KG1 (cell line): ENCODE results near the gene BHLHA15.

ENCODE experiments used
- DNase-seq: peaks from one replicate; lab custom pipeline; 2025; lab: John Stamatoyannopoulos, UW

BHLHA15 gene

DNA sequence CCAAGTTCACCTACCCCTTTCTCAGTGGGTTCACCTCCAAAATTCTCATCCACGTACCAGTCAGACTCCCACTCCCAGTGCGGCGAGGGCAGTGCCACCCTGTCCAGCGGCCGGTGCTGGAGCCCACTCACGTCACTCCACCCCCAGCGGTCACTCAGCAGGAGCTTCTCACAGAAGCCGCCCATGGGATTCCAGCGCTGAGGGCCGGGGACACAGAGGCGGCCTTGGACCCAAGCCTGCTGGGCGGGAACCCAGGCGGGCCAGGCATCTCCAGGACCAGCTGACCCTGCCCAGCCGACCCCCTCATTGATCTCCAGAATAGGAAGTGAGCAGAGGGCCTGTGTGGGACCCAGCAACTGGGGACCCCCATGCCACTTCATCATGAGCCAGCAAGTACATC, 33.6 kb downstream of the BHLHA15 start:
- no peak for DNase-seq

DNA sequence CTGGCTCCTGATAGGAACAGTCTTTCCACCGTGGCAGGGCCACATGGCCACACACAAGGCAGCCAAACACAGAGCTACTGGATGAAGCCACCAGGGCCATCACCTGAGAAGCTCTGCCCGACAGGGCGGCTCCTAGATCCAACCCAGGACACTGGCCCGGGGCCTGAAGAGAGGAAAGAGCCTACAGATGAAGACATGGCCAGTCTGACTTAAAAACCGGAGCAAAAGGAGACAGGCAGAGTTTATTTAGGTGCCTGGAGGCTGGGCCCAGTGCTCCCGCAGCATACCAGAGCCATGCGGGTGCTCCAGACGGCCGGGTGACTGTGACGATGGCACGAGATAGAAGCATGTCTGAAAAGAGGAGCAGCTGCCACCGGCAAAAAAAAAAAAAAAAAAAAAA, 36.9 kb downstream of the BHLHA15 start:
- DNase-seq: no peak

DNA sequence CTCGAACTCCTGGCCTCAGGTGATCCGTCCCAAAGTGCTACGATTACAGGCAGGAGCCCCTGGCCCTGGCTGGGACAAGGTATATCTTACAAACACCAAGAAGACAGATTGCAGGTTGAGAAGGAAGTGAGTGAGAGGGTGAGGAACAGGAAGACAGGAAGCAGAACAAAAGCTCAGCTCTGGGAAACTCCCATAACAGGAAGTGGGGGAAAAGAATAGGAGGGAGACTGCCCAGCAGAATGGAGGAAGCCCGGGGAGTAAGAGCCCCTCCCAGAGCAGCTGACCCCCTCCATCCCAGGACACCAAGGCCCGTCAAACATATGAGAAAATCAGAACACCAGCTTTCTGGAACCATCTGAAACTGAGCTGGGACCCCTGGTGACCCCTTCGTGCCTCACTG, 37.9 kb downstream of the BHLHA15 start:
- DNase-seq: no peak

DNA sequence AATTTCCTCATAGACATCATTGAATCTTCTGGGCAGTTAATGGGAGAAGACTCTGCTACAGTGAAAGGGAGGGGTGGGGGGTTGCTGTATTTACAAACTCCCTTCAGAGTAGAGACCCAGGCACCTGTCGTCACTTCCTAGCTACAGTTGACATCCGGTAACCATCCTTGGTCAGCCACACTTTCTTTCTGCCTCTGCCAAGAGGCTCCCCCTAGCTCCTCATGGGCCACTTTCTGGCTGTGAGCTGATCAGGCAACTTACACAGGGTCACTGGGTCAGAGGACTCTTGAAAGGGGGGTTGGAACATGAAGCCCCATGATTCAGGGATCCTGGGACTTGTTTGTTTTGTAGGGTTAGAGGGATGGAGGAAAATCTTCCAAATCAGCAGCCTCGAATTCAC, 39.5 kb downstream of the BHLHA15 start:
- DNase-seq: no peak

DNA sequence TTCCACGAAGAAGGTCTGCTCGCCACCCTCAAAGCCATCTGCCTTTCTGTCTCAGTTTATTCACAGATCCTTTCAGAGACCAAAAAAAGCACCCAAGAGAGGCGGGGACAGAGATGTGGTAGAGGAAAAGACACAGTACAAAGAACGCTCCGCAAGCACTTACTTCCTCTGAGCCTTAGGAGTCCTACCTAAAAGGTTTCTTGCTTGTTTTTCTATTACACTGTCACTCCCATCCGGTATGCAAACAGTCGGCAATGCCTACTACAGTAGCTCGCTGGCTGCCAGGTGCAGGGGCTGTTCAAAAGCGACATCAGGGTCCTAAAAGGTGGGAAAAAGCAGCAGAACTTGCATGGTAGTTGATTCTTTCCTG, 40.0 kb downstream of the BHLHA15 start:
- no peak for DNase-seq

DNA sequence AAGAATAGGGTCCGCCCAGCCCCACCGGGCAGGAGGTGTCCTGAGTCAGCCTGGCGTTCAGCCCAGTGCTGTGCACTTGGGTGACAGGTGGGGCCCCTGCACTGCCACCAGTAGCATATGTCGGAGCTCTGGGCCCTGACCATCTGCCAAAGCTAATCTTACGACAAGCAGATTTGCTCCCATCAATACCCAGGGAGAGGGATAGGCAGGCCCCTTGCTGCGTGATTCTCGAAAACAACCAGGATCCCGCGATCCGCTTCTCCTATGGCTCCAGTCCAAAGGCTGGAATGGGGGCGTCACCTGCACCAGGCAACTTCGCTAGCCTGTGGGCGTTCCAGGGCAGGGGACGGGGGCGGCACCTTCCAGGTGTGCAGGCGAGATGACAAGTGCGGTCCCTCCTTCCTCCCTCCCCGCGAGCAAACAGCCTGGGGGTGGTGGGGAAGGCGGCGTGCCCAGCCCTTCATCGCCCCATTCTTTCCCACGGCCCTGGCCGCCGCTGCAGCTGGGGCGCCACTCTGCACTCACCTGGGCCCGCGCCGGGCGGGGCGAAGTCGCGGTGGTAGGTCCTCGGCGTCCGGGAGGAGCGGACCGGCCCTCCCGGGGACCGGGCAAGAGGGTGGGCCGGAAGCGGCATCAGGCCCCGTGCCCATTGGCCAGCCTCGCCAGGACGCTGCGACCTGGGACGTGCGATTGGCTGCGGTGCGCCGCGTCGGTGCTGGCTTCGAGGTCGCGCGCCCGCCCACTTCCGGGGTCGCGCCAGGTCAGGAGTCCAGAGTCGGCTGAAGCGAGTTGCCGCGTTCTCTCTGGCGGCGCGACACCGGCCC, 40.6 kb downstream of the BHLHA15 start, which contains the start of gene TECPR1:
Gene TECPR1 (minus strand): TSS at position 632 of the 824 bp plus-strand sequence. CDS start 6,086 bp downstream, outside the sequence.
- peak; percentile 15 for DNase-seq

DNA sequence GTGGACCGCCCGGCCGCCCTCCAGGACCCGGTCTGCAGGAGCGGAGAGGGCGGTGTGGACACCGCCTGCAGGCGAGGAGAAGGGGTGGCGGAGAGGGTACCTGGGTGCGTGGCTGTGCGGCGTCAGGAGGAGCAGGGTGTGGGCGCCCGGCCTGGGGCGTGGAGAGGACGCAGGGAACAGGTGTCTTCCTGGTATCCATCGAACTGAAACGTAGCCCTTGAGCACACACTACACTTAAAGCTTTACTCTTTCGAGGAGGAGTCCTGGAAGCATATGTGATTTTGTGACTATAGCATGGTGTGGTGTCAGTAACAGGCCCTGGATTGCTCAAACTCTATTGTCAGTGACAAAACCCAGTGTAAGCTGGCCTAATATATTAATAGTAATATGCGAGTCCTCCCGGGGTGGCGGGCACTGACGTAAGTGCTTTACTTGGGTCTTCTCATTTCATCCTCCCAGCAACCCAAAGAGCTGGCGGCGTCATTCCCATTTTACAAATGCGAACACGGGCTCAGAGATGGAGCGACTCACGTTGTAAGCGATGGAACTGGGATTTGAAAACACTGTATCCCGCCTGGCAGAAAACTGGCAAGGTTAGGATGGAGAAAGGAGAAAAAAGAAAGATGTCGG, 41.3 kb downstream of the BHLHA15 start:
- no peak for DNase-seq

DNA sequence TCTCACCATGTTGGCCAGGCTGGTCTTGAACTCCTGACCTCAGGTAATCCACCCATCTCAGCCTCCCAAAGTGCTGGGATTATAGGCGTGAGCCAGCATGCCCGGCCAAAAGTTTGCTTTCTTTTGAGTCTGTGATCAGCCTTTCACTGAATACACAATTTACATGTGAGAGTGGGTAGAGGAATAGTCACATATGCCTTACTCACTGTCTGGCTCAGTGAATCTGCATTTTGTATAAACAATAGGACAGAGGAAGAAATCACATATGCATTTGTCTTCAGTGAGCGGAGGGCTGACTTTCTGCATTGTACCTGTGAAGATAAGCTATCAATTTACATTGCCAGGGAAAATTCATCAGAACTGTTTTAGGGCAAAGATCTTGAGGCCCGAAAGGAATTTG, 43.3 kb downstream of the BHLHA15 start:
- DNase-seq: no peak

DNA sequence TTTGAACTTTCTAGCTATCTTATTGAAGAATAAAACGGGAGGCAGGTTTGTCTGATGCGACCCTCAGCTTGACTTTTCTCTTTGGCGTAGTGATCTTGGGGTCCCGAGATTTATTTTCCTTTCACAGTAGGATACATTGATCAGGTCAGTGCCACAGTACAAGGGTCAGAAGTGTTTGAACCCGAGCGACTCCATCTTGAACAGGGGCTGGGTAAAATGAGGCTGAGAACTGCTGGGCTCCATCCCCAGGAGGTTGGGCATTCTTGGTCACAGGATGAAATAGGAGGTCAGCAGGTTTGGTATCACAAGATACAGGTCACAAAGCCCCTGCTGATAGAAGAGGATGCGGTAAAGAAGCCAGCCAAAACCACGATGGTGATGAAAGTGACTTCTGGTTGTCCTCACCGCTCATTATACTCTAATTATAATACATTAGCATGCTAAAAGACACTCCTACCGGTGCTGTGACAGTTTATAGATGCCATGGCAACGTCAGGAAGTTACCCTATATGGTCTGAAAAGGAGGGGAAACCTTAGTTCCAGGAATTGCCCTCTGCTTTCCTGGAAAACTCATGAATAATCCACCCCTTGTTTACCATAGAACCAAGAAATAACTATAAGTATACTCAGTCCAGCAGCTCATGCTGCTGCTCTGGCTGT, 43.8 kb downstream of the BHLHA15 start:
- no peak for DNase-seq

DNA sequence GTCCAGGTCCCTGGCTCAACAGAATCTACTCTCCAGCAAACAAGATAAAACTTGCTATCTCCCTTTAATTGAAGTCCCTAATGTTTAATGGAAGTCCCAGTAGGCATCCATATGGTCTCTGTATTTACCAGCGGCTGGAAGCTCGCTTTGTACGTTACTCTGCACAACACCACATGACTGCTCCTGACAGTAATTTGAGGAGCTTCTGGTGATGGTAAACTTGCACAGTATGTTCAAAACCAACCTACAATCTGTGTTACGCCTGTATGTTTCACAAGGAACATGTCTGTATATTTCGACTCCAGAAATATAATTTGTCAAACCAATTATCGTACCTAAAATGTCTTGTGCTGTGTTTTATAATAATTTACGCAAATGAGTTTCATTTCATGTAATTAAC, 45.2 kb downstream of the BHLHA15 start:
- no peak for DNase-seq

DNA sequence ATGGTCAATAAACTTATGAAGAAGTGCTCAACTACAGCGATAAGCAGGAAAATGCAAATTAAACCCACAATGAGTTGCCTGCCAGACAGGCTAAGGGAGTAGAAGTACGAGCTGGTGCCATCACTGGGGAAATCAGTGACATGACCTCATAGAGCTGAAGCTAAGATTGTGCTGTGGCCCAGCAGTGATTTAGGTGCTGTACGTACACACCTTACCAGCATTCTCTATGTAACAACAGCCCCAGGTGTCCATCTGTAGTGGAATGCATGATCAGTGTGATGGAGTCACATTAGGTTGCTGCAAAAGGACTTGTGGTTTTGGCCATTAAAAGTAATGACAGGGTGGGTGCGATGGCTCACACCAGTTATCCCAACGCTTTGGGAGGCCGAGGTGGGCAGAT, 46.5 kb downstream of the BHLHA15 start:
- no peak for DNase-seq
